NCI-H446 treated with DMSO at 0.1 percent for 48 hours (cell line): ENCODE results near the gene ATXN7L3B.
A peak's percentile ranks its signal among the peaks of the same experiment; 100 is the strongest.

ENCODE experiments used
- DNase-seq: peaks from one replicate; lab custom pipeline; 2025; lab: John Stamatoyannopoulos, UW

ATXN7L3B gene

DNA sequence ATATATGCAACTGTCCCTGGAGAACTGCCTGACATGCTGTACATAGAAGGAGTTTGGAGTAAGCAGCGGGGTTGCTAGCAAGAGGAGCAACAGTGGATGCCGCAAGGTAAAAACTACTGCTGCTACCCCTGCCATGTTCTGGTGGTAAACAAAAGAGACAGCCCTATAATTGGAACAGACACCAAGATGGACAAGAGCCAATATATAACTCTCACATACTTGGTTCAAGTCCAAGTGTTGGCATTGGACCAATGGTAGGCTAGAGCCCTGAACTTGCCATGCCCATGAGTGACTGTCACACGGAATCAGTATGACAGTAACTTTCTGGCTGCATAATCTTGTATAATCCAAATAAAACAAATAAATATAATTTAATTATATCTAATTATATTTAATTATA is 13.7 kb downstream of the ATXN7L3B start:
- DNase-seq, result peak; percentile 33

DNA sequence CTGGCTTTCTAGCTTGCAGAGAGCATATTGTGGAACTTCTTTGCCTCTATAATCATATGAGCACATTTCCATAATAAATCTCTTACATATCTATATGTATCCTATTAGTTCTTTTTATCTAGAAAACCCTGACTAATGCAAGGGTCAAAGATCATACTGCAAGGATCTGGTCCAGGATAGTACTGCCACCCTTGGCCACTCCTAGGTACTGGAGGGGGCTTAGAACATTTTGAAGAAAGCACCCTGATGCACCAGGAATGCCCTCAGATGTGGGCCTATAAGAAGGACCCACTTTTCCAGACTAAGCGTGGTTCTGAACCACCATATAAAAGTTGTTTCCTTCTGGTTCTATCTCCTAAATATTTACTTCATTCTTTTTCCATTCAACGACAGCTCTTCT is 14.6 kb downstream of the ATXN7L3B start:
- no peak for DNase-seq

DNA sequence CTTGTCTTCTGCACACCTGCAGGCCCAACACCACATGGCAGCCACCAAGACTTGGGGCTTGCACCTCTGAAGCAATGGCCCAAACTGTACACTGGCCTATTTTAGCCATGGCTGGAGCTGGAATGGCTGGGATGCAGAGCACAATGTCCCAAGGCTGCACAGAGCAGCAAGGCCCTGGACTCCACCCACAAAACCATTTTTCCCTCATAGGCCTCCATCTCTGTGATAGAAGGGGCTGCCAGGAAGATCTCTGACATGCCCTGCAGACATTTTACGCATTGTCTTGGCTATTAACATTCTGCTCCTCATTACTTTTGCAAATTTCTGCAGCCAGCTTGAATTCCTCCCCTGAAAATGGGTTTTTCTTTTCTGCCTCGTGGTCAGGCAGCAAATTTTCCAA is 22.1 kb downstream of the ATXN7L3B start:
- DNase-seq, result no peak

DNA sequence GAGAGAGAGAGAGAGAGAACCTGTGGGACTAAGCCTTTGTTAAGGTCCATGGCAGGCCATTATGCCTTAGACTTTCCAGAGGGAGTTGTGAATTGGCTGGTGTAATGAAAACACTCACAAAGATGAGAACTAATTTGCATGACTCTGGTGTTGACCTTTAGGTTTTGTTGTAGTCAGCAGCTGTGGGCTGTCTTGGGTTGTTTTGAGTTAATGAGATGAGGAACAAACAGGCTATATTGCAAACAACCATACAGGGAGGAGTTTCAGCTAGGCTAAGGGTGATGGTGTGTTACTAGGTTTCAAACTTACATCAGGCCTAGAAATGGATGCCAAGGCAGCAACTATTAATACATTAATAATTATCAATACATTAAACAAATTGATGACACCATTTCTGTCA is 26.3 kb downstream of the ATXN7L3B start:
- no peak for DNase-seq

DNA sequence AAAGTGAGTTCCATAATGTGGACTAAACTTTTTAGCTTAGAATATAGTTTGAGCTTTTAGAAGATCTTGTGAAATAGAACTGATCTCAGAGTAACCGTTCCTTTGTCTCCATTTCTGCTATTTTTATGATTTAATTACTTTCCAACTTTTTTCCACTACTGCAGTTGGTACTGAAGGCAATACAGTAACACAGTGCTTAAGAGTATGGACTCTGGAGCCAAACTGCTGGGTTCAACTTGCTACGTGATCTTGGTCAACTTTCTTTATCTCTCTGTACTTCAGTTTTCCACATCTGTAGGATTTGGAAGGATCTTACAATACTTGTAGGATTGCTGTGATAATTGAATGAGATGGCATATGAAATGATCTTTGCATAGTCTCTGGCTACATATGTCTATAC is 40.9 kb downstream of the ATXN7L3B start:
- DNase-seq, result no peak

DNA sequence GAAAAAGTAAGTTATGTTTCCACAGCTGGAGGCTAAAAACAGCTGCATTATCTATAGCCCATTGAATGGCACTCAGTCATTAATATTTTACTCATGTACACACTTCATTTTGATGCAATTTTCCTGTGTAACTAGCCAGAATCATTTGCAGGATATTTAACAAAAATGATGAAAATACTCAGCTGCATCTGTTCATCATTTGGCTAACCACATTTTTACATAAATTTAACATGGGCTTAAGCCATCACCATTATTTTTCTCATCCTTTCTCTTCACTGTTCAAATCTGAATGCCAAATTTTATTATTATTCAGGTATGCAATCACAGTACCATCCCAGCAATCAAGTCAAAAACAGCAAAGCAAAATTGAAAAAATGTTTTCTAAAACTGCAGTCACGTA is 41.8 kb downstream of the ATXN7L3B start:
- DNase-seq, result no peak

DNA sequence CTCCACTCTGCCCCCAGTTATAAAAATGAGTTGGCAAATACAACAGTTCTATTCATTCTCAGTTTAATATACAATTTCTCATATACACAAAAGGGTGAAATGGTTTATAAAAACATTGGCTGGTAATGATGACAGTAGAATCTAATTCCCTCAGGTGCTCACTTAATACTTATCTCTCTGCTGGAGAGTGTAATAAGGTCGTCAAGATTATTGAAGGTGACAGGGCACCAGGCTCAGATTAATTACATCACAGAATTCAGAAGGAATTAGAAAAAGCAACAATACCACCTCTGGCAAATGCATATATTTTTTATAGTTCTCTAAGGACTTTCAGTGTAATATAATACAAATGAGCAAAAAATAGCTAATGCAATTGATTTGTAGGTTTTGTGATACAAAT is 42.3 kb downstream of the ATXN7L3B start:
- no peak for DNase-seq

DNA sequence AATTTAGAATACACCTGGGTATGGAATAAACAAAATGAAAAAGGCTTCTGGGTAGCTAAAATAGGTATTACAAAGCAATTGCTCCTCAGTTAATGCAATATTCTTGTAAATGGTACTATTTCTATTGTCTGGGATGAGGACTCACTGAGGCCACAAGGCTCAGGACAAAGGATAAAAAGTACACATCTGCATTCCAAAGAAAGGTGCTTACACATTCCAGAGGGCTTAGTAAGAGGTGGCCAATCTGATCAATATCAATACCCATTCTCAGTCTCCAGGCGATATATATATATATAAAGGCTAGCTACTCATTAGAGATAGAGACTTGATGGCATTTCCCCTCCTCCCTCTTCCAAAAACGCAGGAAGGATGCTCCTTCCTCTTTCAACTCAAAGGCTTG is 43.8 kb downstream of the ATXN7L3B start:
- no peak for DNase-seq

DNA sequence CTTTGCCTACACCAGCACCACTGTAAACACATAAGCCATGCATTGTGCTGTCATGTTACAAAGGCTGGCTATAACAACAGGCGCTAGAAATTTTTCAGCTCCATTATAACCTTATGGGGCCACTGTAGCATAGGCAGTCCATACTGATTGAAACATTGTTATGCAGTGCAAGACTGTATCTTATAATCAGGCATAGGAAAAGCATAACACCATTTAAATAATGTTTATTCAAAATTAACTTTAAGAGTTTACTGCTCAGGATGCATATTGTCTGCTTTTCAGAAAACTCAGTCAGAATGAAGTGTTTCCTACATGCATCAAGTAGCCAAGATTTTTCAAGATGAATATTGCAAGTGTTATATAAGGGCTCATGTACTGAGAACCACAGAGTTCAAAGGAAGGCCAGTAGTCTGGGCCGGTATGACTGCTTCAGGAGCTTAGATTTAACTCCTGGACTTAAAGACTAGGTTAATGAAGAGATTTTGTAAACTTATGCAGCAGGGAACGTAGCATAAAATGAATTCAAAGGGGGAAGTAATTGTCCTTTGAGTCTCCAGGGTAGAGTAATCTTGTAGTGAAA is 46.9 kb downstream of the ATXN7L3B start:
- DNase-seq, result no peak

DNA sequence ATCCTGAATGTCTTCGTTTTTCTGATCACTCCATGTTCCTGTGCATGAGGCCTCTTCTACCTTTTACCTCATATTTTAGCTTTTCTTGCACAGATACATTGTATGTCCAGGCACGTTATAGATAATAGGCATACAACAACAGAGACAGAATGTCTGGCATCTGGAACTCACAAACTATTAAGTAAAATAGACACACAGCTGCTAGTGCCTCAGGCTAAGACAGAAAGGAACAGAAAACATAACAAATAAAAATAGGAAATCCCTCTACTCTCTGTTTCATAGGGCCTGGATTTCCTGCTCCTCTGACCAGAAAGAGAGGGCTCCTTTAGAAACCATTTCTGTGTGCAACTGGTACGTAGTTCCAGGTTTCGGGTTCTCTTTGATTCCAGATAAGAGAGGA is 48.6 kb downstream of the ATXN7L3B start:
- DNase-seq, result no peak
